Measurements from ENCODE around the gene BCL6B. TPM values are rescaled to one million over a fixed set of nuclear protein-coding genes. Genes with fewer than 3 reads are reported as not detected.

Gene BCL6B
- total RNA-seq, 1 donor, result 0.45 TPM

- DNase-seq (ENCODE audit: low read depth), result peak; percentile 59
- TF ChIP-seq CTCF (IDR thresholded peaks at IDR 0.05; ENCODE audit: insufficient read depth, low read length), result peak; percentile 85
- peak overlapping the region; percentile 46 for H3K4me3 ChIP-seq (ENCODE audit: low read depth, low read length)
Measured at GRCh38 chr17:7021993-7022778, 664 bp upstream of the BCL6B start.

GRCh38 chr17:7023576-7024401 is 939 bp downstream of the BCL6B start:
- peak overlapping the region; percentile 13 for H3K4me3 ChIP-seq (ENCODE audit: low read depth, low read length)
- DNase-seq (ENCODE audit: low read depth), result peak; percentile 77
- TF ChIP-seq CTCF (IDR thresholded peaks at IDR 0.05; ENCODE audit: insufficient read depth, low read length), result no peak

GRCh38 chr17:7024402-7024785 is 1.5 kb downstream of the BCL6B start:
- DNase-seq (ENCODE audit: low read depth), result no peak
- no peak overlapping the region for H3K4me3 ChIP-seq (ENCODE audit: low read depth, low read length)
- TF ChIP-seq CTCF (IDR thresholded peaks at IDR 0.05; ENCODE audit: insufficient read depth, low read length), result no peak

- no peak for TF ChIP-seq CTCF (IDR thresholded peaks at IDR 0.05; ENCODE audit: insufficient read depth, low read length)
- DNase-seq (ENCODE audit: low read depth), result no peak
- H3K4me3 ChIP-seq (ENCODE audit: low read depth, low read length), result no peak overlapping the region
Measured at GRCh38 chr17:7025245-7025644, 2.4 kb downstream of the BCL6B start.

- DNase-seq (ENCODE audit: low read depth), result no peak
- TF ChIP-seq CTCF (IDR thresholded peaks at IDR 0.05; ENCODE audit: insufficient read depth, low read length), result no peak
Measured at GRCh38 chr17:7026471-7027115, 3.7 kb downstream of the BCL6B start.

GRCh38 chr17:7027335-7027734 is 4.5 kb downstream of the BCL6B start:
- no peak for TF ChIP-seq CTCF (IDR thresholded peaks at IDR 0.05; ENCODE audit: insufficient read depth, low read length)
- no peak overlapping the region for H3K4me3 ChIP-seq (ENCODE audit: low read depth, low read length)
- DNase-seq (ENCODE audit: low read depth), result no peak

More at GRCh38 chr17:7026471-7027115, 3.7 kb downstream of the BCL6B start:
- no peak overlapping the region for H3K4me3 ChIP-seq (ENCODE audit: low read depth, low read length)
